Measurements from ENCODE around the gene SCYGR8.
"Not testable (repeated sequence)": the region's sequence is repeated elsewhere in the genome, so short reads cannot be mapped to it uniquely, and the experiment has no call there.

SCYGR8 gene, protein sequence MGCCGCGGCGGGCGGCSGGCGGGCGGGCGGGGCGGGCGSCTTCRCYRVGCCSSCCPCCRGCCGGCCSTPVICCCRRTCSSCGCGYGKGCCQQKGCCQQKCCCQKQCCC

GRCh38 chr2:227745594-227745993 is at the start of gene SCYGR8:
SCYGR8 (plus strand) TSS chr2:227745894; CDS start chr2:227745894, 0 bp downstream.
- in situ Hi-C loops (cut with MboI; ENCODE audit: low sequenced_read_pairs), result no loop called here

- in situ Hi-C loops (cut with MboI; ENCODE audit: low sequenced_read_pairs), result no loop called here
Observed at GRCh38 chr2:227696990-227697679, 48.6 kb upstream of the SCYGR8 start.

- in situ Hi-C loops (cut with MboI; ENCODE audit: low sequenced_read_pairs), result no loop called here
Observed at GRCh38 chr2:227701556-227701955, 44.1 kb upstream of the SCYGR8 start.

DNA sequence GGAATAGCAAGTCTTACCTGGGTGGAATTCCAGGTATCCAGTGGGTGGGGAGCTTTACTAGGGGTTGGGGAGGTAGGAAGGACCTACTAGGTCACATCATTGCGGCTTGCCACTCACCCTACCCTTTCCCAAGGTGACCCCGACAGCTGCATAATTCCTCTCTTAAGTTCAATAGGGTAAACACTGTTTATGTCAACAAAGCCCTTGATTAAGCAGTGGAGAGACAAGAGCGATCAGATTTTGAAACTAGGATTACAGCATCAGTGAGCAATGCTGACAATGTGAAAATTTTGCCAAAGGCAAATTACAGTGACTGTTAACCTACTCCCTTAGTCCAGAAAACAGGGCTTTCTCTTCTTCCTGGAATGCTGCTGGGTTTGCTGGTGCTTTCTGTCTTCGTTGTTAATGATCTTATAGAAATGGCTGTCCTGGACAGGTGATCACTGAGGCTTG is 42.4 kb upstream of the SCYGR8 start:
- in situ Hi-C loops (cut with MboI; ENCODE audit: low sequenced_read_pairs), result no loop called here

DNA sequence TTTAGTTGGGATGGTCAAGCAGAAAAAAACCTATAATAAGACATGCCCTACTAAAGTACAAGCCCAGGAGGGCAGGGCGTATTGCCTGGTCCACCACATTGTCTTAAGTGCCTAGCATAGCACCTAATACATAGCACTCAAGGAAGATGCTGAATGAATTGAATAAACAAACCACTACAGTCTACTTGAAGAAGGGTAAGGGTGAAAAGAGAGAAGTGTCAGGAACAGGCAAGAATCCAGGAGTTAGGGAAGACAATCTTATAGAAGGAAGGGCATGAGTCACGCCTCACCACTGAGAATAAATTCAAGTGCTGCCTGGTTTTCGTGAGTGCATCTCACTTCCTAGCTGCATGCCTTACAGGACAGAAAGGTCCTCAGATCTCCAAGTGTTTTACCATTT is 41.7 kb upstream of the SCYGR8 start:
- in situ Hi-C loops (cut with MboI; ENCODE audit: low sequenced_read_pairs), result no loop called here

DNA sequence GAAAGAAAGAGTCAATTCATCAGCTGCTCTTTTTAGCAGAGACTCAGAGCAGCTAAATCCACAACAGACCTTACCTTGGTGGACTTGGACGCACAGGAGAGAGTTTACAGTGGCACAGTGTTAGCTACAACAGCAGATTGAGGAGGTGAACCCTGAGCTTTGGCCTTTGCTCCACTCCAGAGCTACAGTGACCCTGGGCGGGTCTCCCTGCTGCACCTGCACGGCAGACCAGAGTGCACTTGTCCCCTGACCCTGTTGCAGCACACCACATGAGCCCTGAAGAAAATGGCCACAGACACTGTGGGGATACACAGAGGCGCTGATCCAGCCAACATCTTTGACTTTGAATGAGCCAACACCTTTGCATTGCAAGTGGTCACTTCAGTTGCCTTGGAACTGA is 38.8 kb upstream of the SCYGR8 start:
- in situ Hi-C loops (cut with MboI; ENCODE audit: low sequenced_read_pairs), result no loop called here

- in situ Hi-C loops (cut with MboI; ENCODE audit: low sequenced_read_pairs), result no loop called here
Observed at GRCh38 chr2:227707390-227707789, 38.3 kb upstream of the SCYGR8 start.

GRCh38 chr2:227710986-227711385 is 34.7 kb upstream of the SCYGR8 start:
- in situ Hi-C loops (cut with MboI; ENCODE audit: low sequenced_read_pairs), result no loop called here

DNA sequence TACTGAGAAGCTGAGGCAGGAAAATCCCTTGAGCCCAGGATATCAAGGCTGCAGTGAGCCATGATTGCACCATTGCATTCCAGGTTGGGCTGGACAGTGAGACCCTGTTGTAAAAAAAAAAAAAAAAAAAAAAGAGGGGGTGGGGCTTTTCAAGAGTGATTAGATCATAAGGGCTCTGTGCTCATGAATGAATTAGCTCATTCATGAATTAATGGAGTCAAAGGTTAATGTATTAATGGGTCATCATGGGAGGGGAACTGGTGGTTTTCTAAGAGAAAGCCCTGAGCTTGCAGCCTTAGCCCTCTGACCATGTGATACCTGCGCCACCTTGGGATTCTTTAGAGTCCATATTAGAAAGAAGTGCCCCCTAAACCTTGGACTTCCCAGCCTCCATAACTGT is 32.4 kb upstream of the SCYGR8 start:
- in situ Hi-C loops (cut with MboI; ENCODE audit: low sequenced_read_pairs), result no loop called here

- in situ Hi-C loops (cut with MboI; ENCODE audit: low sequenced_read_pairs), result no loop called here
Observed at GRCh38 chr2:227716501-227716900, 29.2 kb upstream of the SCYGR8 start.

- in situ Hi-C loops (cut with MboI; ENCODE audit: low sequenced_read_pairs), result no loop called here
Observed at GRCh38 chr2:227717687-227718567, 27.8 kb upstream of the SCYGR8 start, which contains the start of gene SLC19A3. SLC19A3 (minus strand) TSS chr2:227718028; CDS start chr2:227702318, 15,710 bp downstream.

GRCh38 chr2:227719641-227720040 is 26.1 kb upstream of the SCYGR8 start:
- in situ Hi-C loops (cut with MboI; ENCODE audit: low sequenced_read_pairs), result no loop called here

- in situ Hi-C loops (cut with MboI; ENCODE audit: low sequenced_read_pairs), result no loop called here
Observed at GRCh38 chr2:227720680-227721079, 25.0 kb upstream of the SCYGR8 start.

DNA sequence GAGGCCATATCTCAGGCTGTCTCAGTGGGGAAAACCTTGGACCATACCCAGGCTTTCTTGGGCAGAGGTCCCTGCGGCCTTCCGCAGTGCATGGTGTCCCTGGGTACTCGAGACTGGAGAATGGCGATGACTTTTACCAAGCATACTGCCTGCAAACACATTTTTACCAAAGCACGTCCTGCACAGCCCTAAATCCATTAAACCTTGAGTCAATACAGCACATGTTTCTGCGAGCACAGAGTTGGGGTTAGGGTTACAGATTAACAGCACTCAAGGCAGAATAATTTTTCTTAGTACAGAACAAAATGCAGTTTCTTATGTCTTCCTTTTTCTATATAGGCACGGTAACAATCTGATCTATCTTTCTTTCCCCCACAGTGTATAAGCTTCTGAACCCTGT is 22.9 kb upstream of the SCYGR8 start:
- in situ Hi-C loops (cut with MboI; ENCODE audit: low sequenced_read_pairs), result not testable (repeated sequence)

GRCh38 chr2:227724394-227725039 is 21.2 kb upstream of the SCYGR8 start, which contains the start of gene SCYGR6:
SCYGR6 (minus strand) TSS chr2:227724757; CDS start chr2:227724757, 0 bp downstream.
- in situ Hi-C loops (cut with MboI; ENCODE audit: low sequenced_read_pairs), result no loop called here

- in situ Hi-C loops (cut with MboI; ENCODE audit: low sequenced_read_pairs), result no loop called here
Observed at GRCh38 chr2:227728035-227728434, 17.7 kb upstream of the SCYGR8 start, which contains the start of gene SCYGR7. SCYGR7 (plus strand) TSS chr2:227728335; CDS start chr2:227728335, 0 bp downstream.

DNA sequence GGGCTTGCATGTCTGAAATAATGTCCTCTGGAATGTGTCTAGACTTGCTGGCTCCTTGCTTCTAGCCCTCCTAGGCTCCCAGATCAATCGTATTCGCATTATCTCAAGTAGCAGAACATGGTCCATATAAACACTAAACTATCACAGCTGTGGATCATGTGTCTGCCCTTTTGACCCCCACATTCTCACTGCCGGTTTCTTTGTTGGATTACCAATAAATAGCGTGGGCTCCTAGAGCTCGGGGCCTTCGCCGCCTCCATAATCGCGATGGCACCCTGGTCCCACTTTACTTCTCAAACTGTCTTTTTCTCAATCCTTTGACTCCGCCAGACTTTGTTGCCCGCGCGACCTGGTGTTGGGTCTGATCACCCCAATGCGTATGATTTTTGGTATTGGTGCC is 6.3 kb upstream of the SCYGR8 start:
- in situ Hi-C loops (cut with MboI; ENCODE audit: low sequenced_read_pairs), result no loop called here

DNA sequence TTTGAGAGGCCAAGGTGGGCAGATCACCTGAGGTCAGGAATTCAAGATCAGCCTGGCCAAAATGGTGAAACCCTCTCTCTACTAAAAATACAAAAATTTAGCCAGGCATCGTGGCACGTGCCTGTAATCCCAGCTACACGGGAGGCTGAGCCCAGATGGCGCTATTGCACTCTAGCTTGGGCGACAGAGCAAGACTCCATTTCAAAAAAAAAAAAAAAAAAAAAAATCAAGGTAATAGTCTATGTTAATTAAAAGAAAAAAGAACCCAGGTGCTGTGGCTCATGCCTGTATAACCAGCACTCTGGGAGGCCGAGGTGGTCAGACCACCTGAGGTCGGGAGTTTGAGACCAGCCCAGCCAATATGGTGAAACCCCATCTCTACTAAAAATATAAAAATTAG is 5.0 kb upstream of the SCYGR8 start:
- in situ Hi-C loops (cut with MboI; ENCODE audit: low sequenced_read_pairs), result not testable (repeated sequence)

- in situ Hi-C loops (cut with MboI; ENCODE audit: low sequenced_read_pairs), result no loop called here
Observed at GRCh38 chr2:227748079-227748478, 2.4 kb downstream of the SCYGR8 start.

GRCh38 chr2:227756261-227756660 is 10.6 kb downstream of the SCYGR8 start:
- in situ Hi-C loops (cut with MboI; ENCODE audit: low sequenced_read_pairs), result loop anchor here (25.0 kb wide), 2 partner anchors 269 to 619 kb away; no protein-coding TSS in a partner anchor

Data from HL-60/S4 (cell line).